AG04450 (cell line): ENCODE data around the gene DDX1. TPM values are rescaled to one million over a fixed set of nuclear protein-coding genes. Genes with fewer than 3 reads are reported as not detected.
"Not testable (repeated sequence)": the region's sequence is repeated elsewhere in the genome, so short reads cannot be mapped to it uniquely, and the experiment has no call there.

Source experiments
- CTCF ChIA-PET: fragments of 300-600, 350-600 bp; formaldehyde crosslinking; extraction: SDS; loops from one replicate; lab custom pipeline; 2022; ENCODE audit warnings: antibody characterized with exemption, inconsistent platforms; lab: Charles Lee
- POLR2A ChIA-PET: fragments of 350-600 bp; formaldehyde crosslinking; extraction: SDS; loops from one replicate; lab custom pipeline; 2021; ENCODE audit warnings: antibody characterized with exemption, inconsistent platforms; lab: Yijun Ruan, JAX
- DNase-seq: peaks from one replicate; pipeline ENCODE4 v3.0.0-alpha.2; 2011; ENCODE audit warnings: low read depth, low spot score
- H3K27ac ChIP-seq: one replicate; pipeline ENCODE4 v1.5.1; 2012; ENCODE audit warnings: low read depth, low read length, control low read depth
- H3K27me3 ChIP-seq: one replicate; pipeline ENCODE4 v1.6.0; 2012; ENCODE audit warnings: low read length; ENCODE audit not compliant: control insufficient read depth, insufficient read depth
- H3K4me3 ChIP-seq: 2 replicates; pipeline ENCODE4 v1.5.1; 2011; ENCODE audit warnings: mild to moderate bottlenecking, low read depth, low read length, control low read depth
- H3K9me3 ChIP-seq: 2 replicates; pipeline ENCODE4 v1.5.1; 2012; ENCODE audit warnings: low read length; ENCODE audit not compliant: control insufficient read depth, insufficient read depth
- polyA plus RNA-seq: library from polyadenylated mRNA; depleted of rRNA; stranded (reverse); fragments of >200 nt; gene quantifications from 2 replicates; pipeline ENCODE4 v1.2.3, GENCODE V29; 2011
- TF ChIP-seq, protein P1 (sequence below): IDR thresholded peaks from 2 replicates; pipeline ENCODE4 v1.5.1; 2011; ENCODE audit warnings: low read depth, low read length, control low read depth, inconsistent platforms

The DDX1 gene
- polyA plus RNA-seq, 1 experiment = 171 TPM

DNA sequence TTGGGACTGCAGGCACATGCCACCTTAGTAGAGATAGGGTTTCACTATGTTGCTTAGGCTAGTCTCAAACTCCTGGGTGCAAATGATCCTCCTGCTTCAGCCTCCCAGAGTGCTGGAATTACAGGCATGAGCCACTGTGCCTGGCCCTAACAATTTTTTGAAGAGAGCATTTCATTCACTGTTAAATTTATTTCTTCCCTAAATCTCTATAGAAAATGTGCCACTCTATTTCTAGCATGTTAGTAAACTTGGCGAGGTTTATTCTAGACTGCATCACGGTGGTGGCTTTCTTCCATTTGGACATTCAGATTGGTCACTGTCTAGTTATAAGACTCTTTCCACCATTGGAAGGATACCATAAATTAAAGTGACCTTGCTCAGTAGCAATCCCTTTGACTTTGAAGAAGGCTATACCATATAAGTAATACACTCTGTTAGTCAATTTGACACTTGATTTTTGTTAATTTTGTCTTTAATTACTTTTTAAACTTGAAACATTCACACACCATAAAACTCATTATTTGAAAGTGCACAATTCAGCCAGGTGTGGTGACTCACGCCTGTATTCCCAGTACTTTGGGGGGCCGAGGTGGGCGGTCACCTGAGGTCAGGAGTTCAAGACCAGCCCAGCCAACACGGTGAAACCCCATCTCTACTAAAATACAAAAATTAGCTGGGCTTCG, 16.2 kb downstream of the DDX1 start:
- H3K27me3 ChIP-seq = no peaks in the 10 kb centered on the region
- no peak for DNase-seq
- TF ChIP-seq, protein P1, sequence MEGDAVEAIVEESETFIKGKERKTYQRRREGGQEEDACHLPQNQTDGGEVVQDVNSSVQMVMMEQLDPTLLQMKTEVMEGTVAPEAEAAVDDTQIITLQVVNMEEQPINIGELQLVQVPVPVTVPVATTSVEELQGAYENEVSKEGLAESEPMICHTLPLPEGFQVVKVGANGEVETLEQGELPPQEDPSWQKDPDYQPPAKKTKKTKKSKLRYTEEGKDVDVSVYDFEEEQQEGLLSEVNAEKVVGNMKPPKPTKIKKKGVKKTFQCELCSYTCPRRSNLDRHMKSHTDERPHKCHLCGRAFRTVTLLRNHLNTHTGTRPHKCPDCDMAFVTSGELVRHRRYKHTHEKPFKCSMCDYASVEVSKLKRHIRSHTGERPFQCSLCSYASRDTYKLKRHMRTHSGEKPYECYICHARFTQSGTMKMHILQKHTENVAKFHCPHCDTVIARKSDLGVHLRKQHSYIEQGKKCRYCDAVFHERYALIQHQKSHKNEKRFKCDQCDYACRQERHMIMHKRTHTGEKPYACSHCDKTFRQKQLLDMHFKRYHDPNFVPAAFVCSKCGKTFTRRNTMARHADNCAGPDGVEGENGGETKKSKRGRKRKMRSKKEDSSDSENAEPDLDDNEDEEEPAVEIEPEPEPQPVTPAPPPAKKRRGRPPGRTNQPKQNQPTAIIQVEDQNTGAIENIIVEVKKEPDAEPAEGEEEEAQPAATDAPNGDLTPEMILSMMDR = no peak
- ChIA-PET CTCF (no interaction called here), POLR2A (interaction anchor here (0.6 to 0.7 kb wide), 2 partner anchors 18 to 22 kb away, joined by 4 to 6 read pairs; no protein-coding TSS in a partner anchor)
- no peak overlapping the region for H3K4me3 ChIP-seq
- no peak overlapping the region for H3K27ac ChIP-seq
- H3K9me3 ChIP-seq = no peaks in the 10 kb centered on the region

DNA sequence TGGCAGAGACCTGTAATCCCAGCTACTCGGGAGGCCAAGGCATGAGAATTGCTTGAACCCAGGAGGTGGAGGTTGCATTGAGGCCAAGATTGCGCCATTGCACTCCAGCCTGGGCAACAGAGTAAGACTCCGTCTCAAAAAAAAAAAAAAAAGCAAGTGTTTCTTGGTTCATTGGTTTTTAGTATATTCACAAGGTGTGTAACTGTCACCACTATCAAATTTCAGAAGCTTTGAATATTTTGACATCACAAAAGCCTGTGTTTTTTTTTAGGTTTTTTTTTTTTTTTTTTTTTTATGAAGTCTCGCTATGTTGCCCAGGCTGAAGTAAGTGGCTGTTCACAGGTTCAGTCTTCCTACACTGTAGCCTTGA, 16.7 kb downstream of the DDX1 start:
- no peak overlapping the region for H3K27ac ChIP-seq
- DNase-seq = no peak
- H3K4me3 ChIP-seq = no peak overlapping the region
- TF ChIP-seq, protein P1 = no peak
- no peaks in the 10 kb centered on the region for H3K27me3 ChIP-seq
- POLR2A ChIA-PET = interaction anchor here (0.6 to 0.7 kb wide), 2 partner anchors 18 to 22 kb away, joined by 4 to 6 read pairs; no protein-coding TSS in a partner anchor
- no peaks in the 10 kb centered on the region for H3K9me3 ChIP-seq
- CTCF ChIA-PET = no interaction called here

DNA sequence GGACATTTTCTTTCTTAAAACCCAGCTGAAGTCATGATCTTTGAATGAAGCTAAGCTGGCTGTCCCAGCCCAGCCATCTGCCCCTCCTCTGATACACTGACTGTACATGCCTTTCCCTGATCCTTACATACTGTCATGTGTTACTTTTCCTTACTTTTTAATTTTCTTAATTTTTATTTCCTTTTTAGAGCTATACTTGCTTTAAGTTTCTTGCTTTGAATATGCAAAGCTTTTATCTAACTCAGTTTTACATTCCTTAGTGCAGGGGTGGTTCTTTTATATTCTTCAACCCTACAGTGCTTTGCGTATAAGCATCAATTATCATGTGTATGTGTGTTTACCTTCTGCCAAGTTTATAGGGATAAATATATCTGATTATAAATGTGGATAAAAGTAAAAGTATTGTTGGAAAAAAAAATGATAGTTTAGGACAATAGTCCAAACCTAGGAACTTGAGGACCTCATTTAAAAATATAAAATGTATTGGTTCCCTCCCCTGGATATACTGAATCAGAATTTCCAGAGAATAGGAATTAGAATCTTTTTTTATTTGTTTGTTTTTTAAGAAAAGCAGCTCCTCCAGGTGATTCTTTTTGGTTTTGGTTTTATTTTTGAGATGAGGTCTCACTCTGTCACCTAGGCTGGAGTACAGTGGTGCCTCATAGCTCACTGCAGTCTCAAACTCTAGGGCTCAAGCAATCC, 17.8 kb downstream of the DDX1 start:
- Histone ChIP-seq H3K27me3 (no peaks in the 10 kb centered on the region), H3K9me3 (no peaks in the 10 kb centered on the region), H3K4me3 (no peak overlapping the region), H3K27ac (no peak overlapping the region)
- DNase-seq = no peak
- ChIA-PET POLR2A (no interaction called here), CTCF (interaction anchor here (1.0 to 1.4 kb wide), 2 partner anchors 32 to 1000 kb away, joined by 3 read pairs; no protein-coding TSS in a partner anchor)
- TF ChIP-seq, protein P1 = no peak

DNA sequence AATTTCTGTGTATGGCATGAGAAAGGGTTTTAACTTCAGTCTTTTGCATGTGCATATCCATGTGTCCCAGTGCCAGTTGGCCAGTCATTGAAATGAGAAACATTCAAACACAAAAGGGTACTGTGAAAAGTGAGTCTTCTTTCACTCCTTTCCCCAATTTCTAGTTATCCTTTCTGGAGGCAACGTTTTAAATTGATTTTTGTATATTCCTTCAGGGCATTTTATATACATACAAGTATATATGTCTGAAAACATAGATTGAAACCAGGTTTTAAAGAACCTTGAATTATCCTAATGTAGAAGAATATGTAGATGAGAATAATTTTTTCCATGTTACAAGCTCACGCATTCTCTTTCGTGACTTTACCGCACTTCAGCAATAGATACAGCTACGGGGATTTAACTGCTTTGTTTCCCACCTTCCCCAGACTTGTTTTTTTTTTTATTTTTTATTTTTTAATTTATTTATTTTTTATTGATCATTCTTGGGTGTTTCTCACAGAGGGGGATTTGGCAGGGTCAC, 18.8 kb downstream of the DDX1 start:
- TF ChIP-seq, protein P1 = no peak
- no peaks in the 10 kb centered on the region for H3K27me3 ChIP-seq
- H3K4me3 ChIP-seq = no peak overlapping the region
- DNase-seq = no peak
- POLR2A ChIA-PET = no interaction called here
- H3K27ac ChIP-seq = no peak overlapping the region
- CTCF ChIA-PET = no interaction called here
- no peaks in the 10 kb centered on the region for H3K9me3 ChIP-seq

DNA sequence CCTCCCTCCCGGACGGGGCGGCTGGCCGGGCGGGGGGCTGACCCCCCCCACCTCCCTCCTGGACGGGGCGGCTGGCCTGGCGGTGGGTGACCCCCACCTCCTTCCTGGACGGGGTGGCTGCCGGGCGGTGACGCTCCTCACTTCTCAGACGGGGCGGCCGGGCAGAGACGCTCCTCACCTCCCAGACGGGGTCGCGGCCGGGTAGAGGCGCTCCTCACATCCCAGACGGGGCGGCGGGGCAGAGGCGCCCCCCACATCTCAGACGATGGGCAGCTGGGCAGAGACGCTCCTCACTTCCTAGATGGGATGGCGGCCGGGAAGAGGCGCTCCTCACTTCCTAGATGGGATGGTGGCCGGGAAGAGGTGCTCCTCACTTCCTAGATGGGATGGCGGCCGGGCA, 20.4 kb downstream of the DDX1 start:
- H3K4me3 ChIP-seq, POLR2A ChIA-PET, H3K27ac ChIP-seq, CTCF ChIA-PET, DNase-seq, H3K27me3 ChIP-seq, H3K9me3 ChIP-seq: not testable (repeated sequence)
